Stimulated activated CD4-positive, alpha-beta T cell treated with anti-CD3 and anti-CD28 coated beads, TNF-alpha, amount 100 ng/mL, for 4 hours (primary cell): ENCODE measurements around the gene ZSCAN16.
A peak's percentile ranks its signal among the peaks of the same experiment; 100 is the strongest.
"Not testable (repeated sequence)": the region's sequence is repeated elsewhere in the genome, so short reads cannot be mapped to it uniquely, and the experiment has no call there.

Source experiments
- DNase-seq, 3 experiments: peaks; one replicate each; pipeline ENCODE4 v3.0.0-alpha.2; 2020; ENCODE audit warnings: low read depth in 3 of 3

Gene ZSCAN16

DNA sequence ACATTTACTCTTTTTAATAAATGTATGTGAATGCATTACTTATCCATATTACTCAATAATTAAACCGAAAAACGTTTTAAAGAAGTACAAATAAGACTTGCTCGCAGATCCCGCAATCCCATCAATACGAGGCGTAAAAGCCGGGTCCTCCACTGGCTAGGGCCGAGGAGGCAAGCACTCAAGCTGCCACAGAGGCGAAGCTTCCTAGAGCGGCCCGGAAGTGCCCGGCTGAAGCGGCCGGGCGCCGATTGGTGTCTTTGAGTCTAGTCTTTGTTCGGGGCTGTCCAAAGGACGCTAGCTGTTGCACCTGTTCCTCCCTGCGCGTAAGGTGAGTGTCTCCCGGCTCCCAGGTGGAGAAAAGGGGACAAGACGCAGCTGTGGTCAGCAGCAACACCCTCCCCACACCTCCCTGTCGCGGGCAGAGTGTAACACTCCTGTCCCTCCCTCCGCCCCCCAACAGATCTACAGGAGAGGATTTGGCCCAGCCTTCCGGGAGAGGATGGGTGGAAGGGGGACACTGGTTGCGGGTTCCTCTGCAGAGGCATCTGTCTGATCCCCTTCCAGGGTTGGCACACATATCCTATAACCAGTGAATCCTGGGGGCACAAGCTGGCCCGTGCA, at the start of gene ZSCAN16:
TSS of gene ZSCAN16 (plus strand) at position 260 of the 621 bp plus-strand sequence. CDS start 835 bp downstream, outside the sequence.
- DNase-seq, result peak in 2 of 3 experiments; percentile 49 to 53

- no peak for DNase-seq
Observed at GRCh38 chr6:28078050-28078449, 46.4 kb upstream of the ZSCAN16 start.

DNA sequence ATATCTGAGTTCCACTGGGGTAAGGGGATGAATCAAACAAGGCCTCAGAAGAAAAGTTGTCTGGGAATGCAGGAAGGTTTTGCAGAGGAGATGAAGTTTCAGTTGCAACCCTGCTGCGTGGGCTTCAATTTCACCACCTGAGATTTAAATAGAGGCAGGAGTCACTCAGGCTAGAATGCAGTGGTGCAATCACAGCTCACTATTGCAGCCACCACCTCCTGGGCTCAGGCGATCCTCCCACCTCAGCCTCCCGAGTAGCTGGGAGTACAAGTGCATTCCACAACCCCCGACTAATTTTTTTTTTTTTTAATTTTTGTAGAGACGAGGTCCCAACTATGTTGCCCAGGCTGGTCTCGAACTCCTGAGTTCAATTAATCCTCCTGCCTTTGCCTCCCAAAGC, 45.6 kb upstream of the ZSCAN16 start:
- no peak for DNase-seq

DNA sequence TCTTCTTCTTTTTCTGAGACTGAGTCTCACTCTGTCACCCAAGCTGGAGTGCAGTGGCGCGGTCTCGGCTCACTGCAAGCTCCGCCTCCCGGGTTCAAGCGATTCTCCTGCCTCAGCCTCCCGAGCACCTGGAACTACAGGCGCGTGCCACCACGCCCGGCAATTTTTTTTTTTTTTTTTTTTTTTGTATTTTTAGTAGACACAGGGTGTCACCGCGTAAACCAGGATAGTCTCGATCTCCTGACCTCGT, 44.1 kb upstream of the ZSCAN16 start, which contains the start of gene ZNF165:
TSS of gene ZNF165 (plus strand) at position 188 of the 250 bp plus-strand sequence. CDS start 4,913 bp downstream, outside the sequence.
- DNase-seq, result not testable (repeated sequence)

DNA sequence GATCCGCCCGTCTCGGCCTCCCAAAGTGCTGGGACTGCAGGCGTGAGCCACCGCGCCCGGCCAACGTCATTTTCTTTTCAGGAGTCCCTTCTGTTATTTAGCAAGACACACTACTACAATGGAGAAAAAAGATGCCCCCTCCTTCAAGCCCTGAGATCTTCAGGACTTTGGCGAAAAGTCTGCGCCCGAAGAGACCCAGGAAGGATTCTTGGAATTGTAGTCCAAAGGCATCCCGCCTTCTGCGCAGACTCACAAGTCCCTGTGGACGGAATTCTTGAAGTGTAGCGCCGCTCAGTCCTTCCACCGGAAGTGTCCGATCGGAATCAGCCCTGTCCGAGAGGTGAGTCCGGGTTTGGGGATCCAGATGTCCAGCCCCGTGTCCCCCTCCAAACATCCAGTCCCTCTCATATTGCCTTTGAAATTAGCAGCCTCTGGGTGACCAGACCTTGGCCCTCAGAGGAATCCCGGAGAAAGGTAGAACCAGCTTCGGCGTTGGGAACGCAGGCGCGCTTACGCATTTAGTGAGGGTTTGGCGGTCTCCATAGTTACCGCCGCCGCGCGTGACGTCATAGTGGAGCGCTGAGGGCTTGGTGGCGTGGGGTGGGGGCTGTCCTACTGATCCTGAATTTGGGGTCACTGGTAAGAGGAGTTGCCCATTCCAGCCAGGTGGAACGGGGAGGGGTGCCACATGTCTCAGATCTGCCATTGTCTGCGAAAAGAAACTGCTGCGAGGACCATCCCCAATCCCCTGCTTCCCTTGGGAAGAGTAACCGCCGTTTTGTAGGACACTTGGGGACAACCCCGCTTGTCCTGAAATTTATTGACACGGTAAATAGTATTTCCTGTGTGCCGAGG, 43.6 kb upstream of the ZSCAN16 start:
- peak; percentile 78 to 83 (median 82) for DNase-seq

DNA sequence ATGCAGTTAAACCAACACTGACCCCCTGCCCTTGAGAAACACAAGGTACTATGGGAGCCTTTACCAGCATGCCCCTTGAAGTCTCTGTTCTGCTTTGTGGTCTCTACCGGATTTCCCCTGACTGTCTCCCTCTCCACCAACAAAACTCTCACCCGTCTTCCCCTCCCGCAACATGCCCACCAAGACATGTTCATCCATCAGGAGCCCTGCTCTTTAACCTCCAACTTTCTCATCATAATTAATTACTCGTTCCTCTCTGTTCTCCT, 43.0 kb upstream of the ZSCAN16 start:
- DNase-seq, result peak in 1 of 3 experiments; percentile 4

- no peak for DNase-seq
Observed at GRCh38 chr6:28082939-28083338, 41.5 kb upstream of the ZSCAN16 start.

DNA sequence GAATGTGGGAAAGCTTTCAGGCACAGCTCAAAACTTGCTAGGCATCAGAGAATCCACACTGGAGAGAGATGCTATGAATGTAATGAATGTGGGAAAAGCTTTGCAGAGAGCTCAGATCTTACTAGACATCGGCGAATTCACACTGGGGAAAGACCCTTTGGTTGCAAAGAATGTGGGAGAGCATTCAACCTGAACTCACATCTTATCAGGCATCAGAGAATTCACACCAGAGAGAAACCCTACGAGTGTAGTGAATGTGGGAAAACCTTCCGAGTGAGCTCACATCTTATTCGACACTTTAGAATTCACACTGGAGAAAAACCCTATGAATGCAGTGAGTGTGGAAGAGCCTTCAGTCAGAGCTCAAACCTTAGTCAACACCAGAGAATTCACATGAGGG, 35.4 kb upstream of the ZSCAN16 start:
- DNase-seq, result no peak

- no peak for DNase-seq
Observed at GRCh38 chr6:28090917-28091586, 33.4 kb upstream of the ZSCAN16 start.

DNA sequence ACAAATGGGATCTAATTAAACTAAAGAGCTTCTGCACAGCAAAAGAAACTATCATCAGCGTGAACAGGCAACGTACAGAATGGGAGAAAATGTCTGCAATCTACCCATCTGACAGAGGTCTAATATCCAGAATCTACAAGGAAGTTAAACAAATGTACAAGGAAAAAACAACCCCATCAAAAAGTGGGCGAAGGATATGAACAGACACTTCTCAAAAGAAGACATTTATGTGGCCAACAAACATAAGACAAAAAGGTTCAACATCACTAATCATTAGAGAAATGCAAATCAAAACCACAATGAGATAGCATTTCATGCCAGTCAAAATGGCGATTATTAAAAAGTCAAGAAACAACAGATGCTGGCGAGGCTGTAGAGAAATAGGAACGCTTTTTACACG, 22.2 kb upstream of the ZSCAN16 start:
- DNase-seq, result not testable (repeated sequence)

GRCh38 chr6:28102699-28103098, 21.7 kb upstream of the ZSCAN16 start:
- not testable (repeated sequence) for DNase-seq

GRCh38 chr6:28104392-28105244, 19.8 kb upstream of the ZSCAN16 start:
- DNase-seq, result peak; percentile 60 to 74 (median 71)

GRCh38 chr6:28105245-28105639, 19.2 kb upstream of the ZSCAN16 start:
- no peak for DNase-seq

DNA sequence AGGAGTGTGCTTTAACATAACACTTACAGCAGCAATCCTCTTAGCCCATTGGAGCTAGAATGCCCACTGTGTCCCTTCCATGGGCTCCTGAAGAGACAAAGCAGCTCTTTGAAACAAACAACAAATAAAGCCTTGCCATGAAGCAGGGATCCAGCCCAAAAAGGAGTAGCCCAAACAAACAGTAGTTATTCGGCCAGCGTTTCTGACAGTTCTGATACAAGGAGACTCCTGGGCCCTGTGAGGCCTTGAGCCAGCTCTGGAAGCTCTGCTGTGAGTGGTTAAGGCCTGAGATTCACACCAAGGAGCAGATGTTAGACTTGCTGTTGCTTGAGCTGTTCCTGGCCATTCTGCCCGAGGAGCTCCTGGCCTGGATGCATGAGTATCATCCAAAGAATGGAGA, 16.9 kb upstream of the ZSCAN16 start:
- DNase-seq, result no peak

GRCh38 chr6:28111964-28112363, 12.4 kb upstream of the ZSCAN16 start:
- DNase-seq, result no peak

DNA sequence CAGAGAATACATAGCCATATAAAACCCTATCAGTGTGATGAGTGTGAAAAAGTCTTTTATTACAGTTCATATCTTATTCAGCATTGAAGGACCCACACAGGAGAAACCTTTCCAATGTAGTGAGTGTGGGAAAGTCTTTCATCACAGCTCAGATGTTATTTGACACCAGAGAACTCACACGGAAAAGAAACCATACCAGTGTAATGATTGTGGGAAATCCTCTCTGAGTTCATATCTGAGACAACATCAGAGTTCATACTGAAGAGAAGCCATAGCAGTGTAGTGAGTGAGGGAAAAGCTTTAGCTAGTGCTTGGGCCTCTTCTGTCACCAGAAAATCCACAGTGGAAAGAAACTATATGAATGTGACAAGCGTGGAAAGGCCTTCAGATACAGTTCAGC, 8.6 kb upstream of the ZSCAN16 start:
- no peak for DNase-seq

GRCh38 chr6:28117386-28118050, 6.9 kb upstream of the ZSCAN16 start:
- DNase-seq, result no peak

DNA sequence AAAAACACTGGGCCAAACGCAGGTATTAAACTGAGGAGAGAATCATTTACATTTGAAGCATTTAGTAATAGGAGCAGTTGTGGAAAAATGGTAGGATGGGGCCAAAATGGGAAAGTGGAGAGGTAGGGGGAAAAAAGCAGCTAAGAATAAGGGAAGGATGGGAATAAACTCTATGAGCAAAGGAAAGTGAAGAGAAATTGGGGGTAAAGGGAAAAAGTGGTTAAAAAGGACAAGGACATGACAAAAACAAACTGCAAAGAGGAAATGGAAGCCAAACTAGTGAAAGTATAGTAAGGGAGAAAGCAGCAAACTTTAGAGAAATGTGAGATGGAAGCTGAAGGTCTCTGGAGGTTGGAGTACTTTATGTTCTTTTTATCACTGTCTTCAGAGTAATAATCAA, 6.2 kb upstream of the ZSCAN16 start:
- DNase-seq, result no peak

DNA sequence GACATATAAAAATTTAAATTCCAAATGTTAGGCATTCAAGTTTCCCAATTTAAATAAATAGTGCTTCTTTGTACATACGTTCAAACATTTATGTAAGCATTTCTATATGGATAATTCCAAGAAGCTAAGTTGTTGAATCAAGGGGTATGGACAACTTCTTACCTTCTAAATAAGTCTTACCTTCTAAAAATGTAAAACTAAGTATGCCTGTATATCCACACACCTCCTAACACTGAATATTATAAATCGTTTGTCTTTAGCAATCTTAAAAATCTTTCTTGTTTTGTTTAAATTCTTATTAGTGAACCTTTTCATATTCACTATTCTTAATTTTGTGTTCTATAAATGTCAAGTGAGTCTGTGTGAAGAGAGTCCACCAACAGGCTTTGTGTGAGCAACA, 2.5 kb upstream of the ZSCAN16 start:
- no peak for DNase-seq

- not testable (repeated sequence) for DNase-seq
Observed at GRCh38 chr6:28122283-28122682, 2.1 kb upstream of the ZSCAN16 start.

GRCh38 chr6:28124971-28125353, 553 bp downstream of the ZSCAN16 start:
- no peak for DNase-seq

DNA sequence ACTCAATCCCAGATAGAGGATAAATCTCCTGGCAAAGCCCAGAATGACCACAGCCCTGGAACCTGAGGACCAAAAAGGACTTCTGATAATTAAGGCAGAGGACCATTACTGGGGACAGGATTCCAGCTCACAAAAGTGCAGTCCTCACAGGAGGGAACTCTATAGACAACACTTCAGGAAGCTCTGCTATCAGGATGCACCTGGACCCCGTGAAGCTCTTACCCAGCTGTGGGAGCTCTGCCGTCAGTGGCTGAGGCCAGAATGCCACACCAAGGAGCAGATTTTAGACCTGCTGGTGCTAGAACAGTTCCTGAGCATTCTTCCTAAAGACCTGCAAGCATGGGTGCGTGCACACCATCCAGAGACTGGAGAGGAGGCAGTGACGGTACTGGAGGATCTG, 992 bp downstream of the ZSCAN16 start:
- no peak for DNase-seq
